CD4-positive, alpha-beta T cell (primary cell): ENCODE data around the gene ADORA2B. TPM values are rescaled to one million over a fixed set of nuclear protein-coding genes. Genes with fewer than 3 reads are reported as not detected.
A peak's percentile ranks its signal among the peaks of the same experiment; 100 is the strongest.

Experiments
- ATAC-seq: fragments of 200-7000 bp; cut with Tn5 transposase; one replicate; pipeline ENCODE4 v1.10.0; 2022; ENCODE audit warnings: mild to moderate bottlenecking; ENCODE audit not compliant: poor library complexity
- CTCF ChIA-PET: fragments of 350-600 bp; sonication (Branson Sonifier 250); formaldehyde crosslinking; loops from one replicate; lab custom pipeline; 2021; ENCODE audit warnings: antibody characterized with exemption, inconsistent platforms; lab: Charles Lee
- POLR2A ChIA-PET: fragments of 350-600 bp; sonication (Branson Sonifier 250); formaldehyde crosslinking; loops from one replicate; lab custom pipeline; 2021; ENCODE audit warnings: antibody characterized with exemption, inconsistent platforms; lab: Charles Lee
- DNase-seq, 14 experiments: peaks; one replicate each; pipeline ENCODE4 v3.0.0-alpha.2; 2013 to 2020; ENCODE audit warnings: mixed read lengths in 2 of 14
- H3K27ac ChIP-seq, 2 donors: one replicate each; pipeline versions ENCODE4 v1.5.1 to v1.7.0; 2013; ENCODE audit warnings: low read length in 2 of 2, low read depth in 1 of 2, mild to moderate bottlenecking in 1 of 2
- H3K27me3 ChIP-seq, 2 experiments: 1 replicate in 1 of 2; 2 replicates in 1 of 2; pipeline versions ENCODE4 v1.6.1 to v1.7.0; 2013; ENCODE audit warnings: low read length in 2 of 2, control low read depth in 1 of 2, mild to moderate bottlenecking in 1 of 2, moderate library complexity in 1 of 2; ENCODE audit not compliant: insufficient read depth in 2 of 2, control insufficient read depth in 1 of 2
- H3K36me3 ChIP-seq: one replicate; pipeline ENCODE4 v1.6.1; 2013; ENCODE audit warnings: low read length, control low read depth; ENCODE audit not compliant: insufficient read depth
- H3K4me1 ChIP-seq: one replicate; pipeline ENCODE4 v1.6.1; 2013; ENCODE audit warnings: low read length, control low read depth; ENCODE audit not compliant: insufficient read depth
- H3K4me3 ChIP-seq: one replicate; pipeline ENCODE4 v1.5.1; 2013; ENCODE audit warnings: mild to moderate bottlenecking, low read length, moderate library complexity
- H3K9me3 ChIP-seq, 2 experiments: 1 replicate in 1 of 2; 2 replicates in 1 of 2; pipeline versions ENCODE4 v1.6.1 to v1.7.0; 2013; ENCODE audit warnings: low read length in 2 of 2, mild to moderate bottlenecking in 2 of 2, control low read depth in 1 of 2, moderate library complexity in 1 of 2; ENCODE audit not compliant: control insufficient read depth in 1 of 2, insufficient read depth in 1 of 2
- H3K27ac Mint-ChIP-seq: one replicate; pipeline ENCODE4 v1.8.0; 2020; ENCODE audit warnings: mixed read lengths
- H3K27me3 Mint-ChIP-seq: one replicate; pipeline ENCODE4 v1.8.0; 2021; ENCODE audit warnings: mixed read lengths
- H3K36me3 Mint-ChIP-seq: one replicate; pipeline ENCODE4 v1.8.0; 2021; ENCODE audit warnings: low read depth, mixed read lengths
- H3K4me1 Mint-ChIP-seq: one replicate; pipeline ENCODE4 v1.8.0; 2021; ENCODE audit warnings: low read depth, mixed read lengths
- H3K4me3 Mint-ChIP-seq: one replicate; pipeline ENCODE4 v1.8.0; 2020; ENCODE audit warnings: mild to moderate bottlenecking, mixed read lengths
- H3K9me3 Mint-ChIP-seq: one replicate; pipeline ENCODE4 v1.8.0; 2020; ENCODE audit warnings: mixed read lengths
- CTCF ChIP-seq: fragments of 200-600 bp; IDR thresholded peaks from one replicate; pipeline ENCODE4 v1.8.0; 2022; ENCODE audit warnings: antibody characterized with exemption, mild to moderate bottlenecking
- intact Hi-C, 2 experiments: fragments of 100-400 bp; cut with DNase I in 1 of 2; cut with micrococcal nuclease in 1 of 2; formaldehyde crosslinking; loops; one replicate each; pipeline versions ENCODE4 v1.15.1 to v1.9.0; 2023 to 2025; cut with DNase I, micrococcal nuclease
- total RNA-seq, 174 experiments: library from RNA in 2 of 174; stranded (reverse) in 2 of 174; gene quantifications; one replicate each; pipeline ENCODE4 v1.2.3 and lab custom pipeline; 2021 to 2026

Gene ADORA2B
- total RNA-seq, 2 experiments from 2014 or later: not detected

GRCh38 chr17:15957206-15957605 is 12.3 kb downstream of the ADORA2B start:
- CTCF ChIA-PET: no interaction called here
- H3K27me3 Mint-ChIP-seq: no peaks in the 10 kb centered on the region
- POLR2A ChIA-PET: interaction anchor here (0.7 kb wide), 1 partner anchor 10 kb away, joined by 3 read pairs; no protein-coding TSS in a partner anchor

GRCh38 chr17:15957608-15958307 is 12.8 kb downstream of the ADORA2B start:
- H3K4me3 ChIP-seq: no peak overlapping the region
- H3K4me3 Mint-ChIP-seq: no peak overlapping the region
- ATAC-seq (no peak), DNase-seq (no peak)
- H3K27ac ChIP-seq: no peak overlapping the region
- TF ChIP-seq CTCF: no peak
- H3K27ac Mint-ChIP-seq: no peak overlapping the region
- intact Hi-C loops: no loop called here
- ChIA-PET CTCF (interaction anchor here (1.8 kb wide), 1 partner anchor 13 kb away, joined by 6 read pairs; the partner anchor contains the start of gene ADORA2B), POLR2A (interaction anchor here (0.7 kb wide), 1 partner anchor 11 kb away, joined by 3 read pairs; no protein-coding TSS in a partner anchor)
- H3K4me1 ChIP-seq: no peaks in the 10 kb centered on the region
- H3K36me3 ChIP-seq: no peaks in the 10 kb centered on the region
- H3K27me3 Mint-ChIP-seq: no peaks in the 10 kb centered on the region
- no peaks in the 10 kb centered on the region for H3K36me3 Mint-ChIP-seq
- H3K9me3 Mint-ChIP-seq: no peaks in the 10 kb centered on the region
- no peaks in the 10 kb centered on the region for H3K9me3 ChIP-seq
- peaks cover 8% of the 10 kb centered on the region for H3K4me1 Mint-ChIP-seq
- no peaks in the 10 kb centered on the region for H3K27me3 ChIP-seq

More at GRCh38 chr17:15957206-15957605, 12.3 kb downstream of the ADORA2B start:
- Histone ChIP-seq H3K4me3 (no peak overlapping the region), H3K27ac (no peak overlapping the region), H3K4me1 (no peaks in the 10 kb centered on the region), H3K9me3 (no peaks in the 10 kb centered on the region), H3K27me3 (no peaks in the 10 kb centered on the region), H3K36me3 (no peaks in the 10 kb centered on the region)
- intact Hi-C loops: no loop called here
- peak in 2 of 14 experiments; percentile 17 to 30 for DNase-seq
- TF ChIP-seq CTCF: no peak
- Mint-ChIP-seq H3K36me3 (no peaks in the 10 kb centered on the region), H3K9me3 (no peaks in the 10 kb centered on the region), H3K27ac (no peak overlapping the region), H3K4me1 (peaks cover 8% of the 10 kb centered on the region), H3K4me3 (no peak overlapping the region)
- ATAC-seq: no peak

GRCh38 chr17:15958484-15958854 is 13.5 kb downstream of the ADORA2B start:
- no peak for TF ChIP-seq CTCF
- intact Hi-C loops: no loop called here
- H3K36me3 Mint-ChIP-seq: no peaks in the 10 kb centered on the region
- no peak overlapping the region for H3K27ac ChIP-seq
- no peak overlapping the region for H3K4me3 Mint-ChIP-seq
- DNase-seq (no peak), ATAC-seq (no peak)
- CTCF ChIA-PET: interaction anchor here (1.8 kb wide), 1 partner anchor 14 kb away, joined by 6 read pairs; the partner anchor contains the start of gene ADORA2B
- no peak overlapping the region for H3K27ac Mint-ChIP-seq
- H3K9me3 Mint-ChIP-seq: no peaks in the 10 kb centered on the region
- no peak overlapping the region for H3K4me3 ChIP-seq
- H3K4me1 Mint-ChIP-seq: peaks cover 8% of the 10 kb centered on the region
- H3K36me3 ChIP-seq: no peaks in the 10 kb centered on the region
- no peaks in the 10 kb centered on the region for H3K4me1 ChIP-seq
- POLR2A ChIA-PET: no interaction called here
- H3K27me3 ChIP-seq: no peaks in the 10 kb centered on the region
- no peaks in the 10 kb centered on the region for H3K9me3 ChIP-seq
- no peaks in the 10 kb centered on the region for H3K27me3 Mint-ChIP-seq
